Lower leg skin (tissue), 3 donors: ENCODE results near the gene RCAN2.

ENCODE experiments used
- CTCF ChIP-seq, 3 donors: fragments of 450-650 bp; IDR thresholded peaks; one replicate each; pipeline ENCODE4 v1.5.1; 2016; ENCODE audit warnings: antibody characterized with exemption in 3 of 3, mild to moderate bottlenecking in 3 of 3, moderate library complexity in 2 of 3
- POLR2A ChIP-seq, 2 donors: fragments of 450-650 bp; IDR thresholded peaks; one replicate each; pipeline ENCODE4 v1.6.1; 2016 to 2017; ENCODE audit warnings: antibody characterized with exemption in 2 of 2, mild to moderate bottlenecking in 1 of 2, moderate library complexity in 1 of 2

DNA sequence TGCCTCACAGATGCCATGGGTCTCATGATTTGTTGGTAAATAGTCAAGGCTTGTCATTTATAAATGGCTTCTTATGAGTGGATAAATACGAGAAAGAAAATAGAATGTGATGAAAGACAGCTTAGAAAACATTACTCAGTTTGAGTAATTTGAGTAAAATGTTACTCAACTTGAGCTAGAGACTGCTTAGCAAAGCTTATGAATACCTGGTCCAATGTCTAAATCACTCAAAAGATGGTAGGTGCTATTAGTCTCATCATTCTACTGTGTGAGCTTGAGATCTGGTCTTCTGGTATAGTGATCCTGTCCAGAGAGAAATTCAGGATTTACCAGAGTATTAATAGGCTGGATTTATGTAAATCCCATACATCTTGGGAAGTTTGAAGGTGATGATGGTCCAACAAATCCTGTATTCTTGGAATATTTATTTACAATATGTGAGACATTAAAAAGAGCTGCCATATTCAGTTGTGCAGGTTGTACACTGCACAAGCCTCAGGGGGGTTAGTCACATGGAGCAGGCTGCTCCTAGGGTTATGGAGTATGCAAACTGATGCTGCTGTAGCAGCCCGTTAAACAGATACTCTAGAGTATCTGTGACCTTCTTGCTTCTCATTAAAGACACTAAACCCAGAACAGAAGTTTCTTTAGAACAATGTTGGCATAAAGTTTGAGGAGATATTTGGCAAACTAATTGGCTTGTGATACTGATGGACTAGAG is 112.9 kb downstream of the RCAN2 start:
- TF ChIP-seq CTCF (IDR thresholded peaks at IDR 0.05) (no peak), POLR2A (IDR thresholded peaks at IDR 0.05) (no peak)
